Epidermal melanocyte (primary cell): ENCODE measurements around the gene PTPN4.
"Not testable (repeated sequence)": the region's sequence is repeated elsewhere in the genome, so short reads cannot be mapped to it uniquely, and the experiment has no call there.

Experiments used
- DNase-seq: peaks from one replicate; pipeline ENCODE4 v3.0.0; 2011; ENCODE audit warnings: low spot score; ENCODE audit not compliant: insufficient read length

PTPN4 gene

DNA sequence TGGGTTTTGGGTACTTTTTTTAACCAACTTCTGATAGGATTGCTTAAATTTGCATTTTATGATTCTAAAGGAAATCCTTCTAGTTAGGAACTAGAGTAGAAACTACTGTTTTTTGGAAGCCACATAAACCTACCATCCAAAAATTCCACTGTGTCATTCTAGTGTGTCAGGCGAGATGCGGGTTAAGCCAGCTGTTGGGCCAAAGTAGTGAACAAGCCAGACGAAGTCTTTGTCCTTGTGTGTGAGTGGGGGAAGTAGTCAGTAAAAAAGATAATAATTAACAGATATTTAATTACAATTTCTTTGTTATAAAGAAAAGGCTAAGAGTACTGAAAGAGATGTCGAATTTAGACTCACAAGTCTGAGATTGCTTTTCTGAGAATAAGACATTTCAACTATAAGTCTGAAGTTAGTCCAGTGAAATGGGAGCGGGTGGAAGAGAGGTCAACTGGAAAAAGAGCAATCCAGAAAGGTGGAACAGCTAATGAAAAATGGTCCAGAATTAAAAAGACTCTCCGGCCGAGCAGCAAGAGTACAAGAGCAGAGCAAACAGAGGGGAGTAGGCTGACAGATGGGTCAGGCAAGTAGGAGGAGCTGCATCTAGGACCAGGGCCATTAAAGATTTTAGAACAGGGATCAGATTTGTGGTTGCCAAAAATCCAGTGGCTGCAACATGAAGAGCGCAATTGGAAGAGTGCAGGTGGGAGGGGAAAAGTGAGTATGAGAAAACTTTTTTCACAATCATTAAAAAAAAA lies 254.7 kb downstream of the PTPN4 start:
- DNase-seq, result no peak

DNA sequence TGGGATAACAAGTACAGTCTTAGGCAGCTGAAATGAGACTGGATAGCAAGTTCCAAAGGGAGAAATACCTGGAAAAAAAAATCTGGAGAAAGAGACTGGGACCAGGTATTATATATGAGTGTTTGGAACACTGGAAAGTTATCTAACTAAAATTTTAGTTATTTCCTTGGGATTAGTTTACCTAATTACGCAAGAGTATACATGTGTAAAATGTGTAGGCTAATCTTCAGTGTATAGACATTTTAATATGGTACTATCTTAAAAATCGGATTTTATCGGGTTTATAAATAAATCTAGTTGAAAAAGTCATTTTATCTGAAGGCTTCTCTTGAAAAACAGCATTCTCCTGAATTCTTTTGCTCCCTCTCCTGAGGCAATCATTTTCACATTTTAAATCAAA lies 257.1 kb downstream of the PTPN4 start:
- DNase-seq, result no peak

DNA sequence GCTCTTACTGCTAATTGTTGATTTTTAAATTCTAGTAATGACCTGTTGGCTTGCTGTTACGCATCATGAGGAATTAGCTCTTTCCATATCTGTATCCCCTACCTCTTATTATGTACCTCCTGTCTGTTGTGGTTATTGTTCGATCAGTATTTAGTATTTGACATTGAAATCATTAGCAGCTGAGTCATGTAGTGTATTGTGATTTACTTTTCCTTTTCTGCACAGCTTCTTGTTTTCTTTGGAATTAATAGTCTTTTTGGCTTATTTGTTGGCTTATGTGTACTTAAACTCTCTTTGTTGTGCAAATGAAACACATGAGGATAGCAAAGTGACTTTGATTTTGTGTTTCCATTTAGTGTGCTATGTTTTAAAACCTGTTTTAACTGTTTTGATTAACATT lies 257.5 kb downstream of the PTPN4 start:
- DNase-seq, result no peak

DNA sequence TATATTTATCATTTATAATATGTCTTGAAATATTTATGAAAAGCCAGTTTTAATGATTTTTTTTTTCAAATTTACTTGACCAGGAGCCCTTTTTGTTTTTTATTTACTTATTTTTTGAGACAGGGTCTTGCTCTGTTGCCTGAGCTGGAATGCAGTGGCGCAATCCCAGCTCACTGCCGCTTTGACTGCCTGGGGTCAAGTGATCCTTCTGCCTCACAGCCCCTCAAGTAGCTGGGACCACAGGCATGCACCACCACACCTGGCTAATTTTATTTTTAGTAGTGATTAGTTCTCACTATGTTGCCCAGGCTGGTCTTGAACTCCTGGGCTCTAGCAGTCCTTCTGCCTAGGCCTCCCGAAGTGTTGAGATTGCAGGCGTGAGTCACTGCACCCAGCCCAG lies 258.8 kb downstream of the PTPN4 start:
- DNase-seq, result no peak

DNA sequence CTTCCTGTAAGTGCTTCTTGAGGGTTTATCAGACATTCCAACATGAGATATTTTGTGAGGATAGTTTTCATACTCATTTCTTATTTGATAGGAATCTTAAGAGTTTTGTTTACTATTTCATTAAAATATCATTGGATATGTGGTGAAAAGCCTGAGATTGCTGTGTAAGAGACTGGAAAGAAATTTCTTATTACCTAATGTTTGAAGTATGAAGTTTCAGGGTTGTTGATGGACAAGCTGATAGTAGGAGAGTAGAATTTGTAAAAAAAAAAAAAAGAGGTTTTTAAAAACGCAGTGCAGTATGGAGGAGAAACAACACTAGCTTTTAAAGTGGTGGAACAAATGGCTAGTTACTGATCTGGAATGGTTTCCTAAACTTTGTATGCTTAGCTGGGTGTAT lies 260.8 kb downstream of the PTPN4 start:
- no peak for DNase-seq

DNA sequence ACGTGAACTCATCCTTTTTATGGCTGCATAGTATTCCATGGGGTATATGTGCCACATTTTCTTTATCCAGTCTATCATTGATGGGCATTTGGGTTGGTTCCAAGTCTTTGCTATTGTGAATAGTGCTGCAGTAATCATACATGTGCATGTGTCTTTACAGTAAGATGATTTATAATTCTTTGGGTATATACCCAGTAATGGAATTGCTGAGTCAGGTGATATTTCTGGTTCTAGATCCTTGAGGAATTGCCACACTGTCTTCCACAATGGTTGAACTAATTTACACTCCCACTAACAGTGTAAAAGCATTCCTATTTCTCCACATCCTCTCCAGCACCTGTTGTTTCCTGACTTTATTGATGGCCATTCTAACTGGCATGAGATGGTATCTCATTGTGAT lies 262.8 kb downstream of the PTPN4 start:
- not testable (repeated sequence) for DNase-seq

DNA sequence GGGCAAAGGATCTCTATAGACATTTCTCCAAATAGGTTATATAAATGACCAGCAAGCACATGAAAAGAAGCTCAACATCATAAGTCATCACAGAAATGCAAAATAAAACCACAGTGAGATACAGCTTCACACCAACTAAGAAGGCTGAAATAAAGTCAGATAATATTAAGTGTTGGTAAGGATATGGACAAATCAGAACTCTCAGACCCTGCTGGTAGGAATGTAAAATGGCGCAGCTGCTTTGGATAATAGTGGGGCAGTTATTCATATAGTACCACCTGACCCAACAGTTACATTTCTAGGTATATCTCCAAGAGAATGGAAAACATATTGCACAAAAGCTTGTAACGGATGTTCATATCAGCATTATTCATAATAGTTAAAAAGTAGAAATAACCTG lies 267.2 kb downstream of the PTPN4 start:
- DNase-seq, result no peak

DNA sequence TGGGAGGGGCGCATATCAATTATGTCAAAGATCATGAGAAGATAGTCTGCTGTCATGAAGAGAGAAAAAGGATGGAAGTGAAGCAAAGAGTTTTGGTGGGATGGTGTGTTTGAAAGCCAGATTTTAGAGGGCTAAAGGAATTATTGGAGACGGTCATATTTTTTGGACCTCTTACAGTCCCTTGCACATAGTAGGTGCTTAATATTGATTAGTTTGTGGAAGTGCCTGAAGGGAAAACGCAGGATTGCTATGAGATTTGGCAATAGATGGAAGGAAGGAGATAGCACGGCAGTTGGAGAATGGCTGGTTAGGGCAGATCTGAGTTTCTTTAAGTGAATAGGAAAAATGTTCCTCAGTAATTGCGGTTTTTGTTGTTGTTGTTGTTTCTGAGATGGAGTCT lies 269.1 kb downstream of the PTPN4 start:
- DNase-seq, result no peak

DNA sequence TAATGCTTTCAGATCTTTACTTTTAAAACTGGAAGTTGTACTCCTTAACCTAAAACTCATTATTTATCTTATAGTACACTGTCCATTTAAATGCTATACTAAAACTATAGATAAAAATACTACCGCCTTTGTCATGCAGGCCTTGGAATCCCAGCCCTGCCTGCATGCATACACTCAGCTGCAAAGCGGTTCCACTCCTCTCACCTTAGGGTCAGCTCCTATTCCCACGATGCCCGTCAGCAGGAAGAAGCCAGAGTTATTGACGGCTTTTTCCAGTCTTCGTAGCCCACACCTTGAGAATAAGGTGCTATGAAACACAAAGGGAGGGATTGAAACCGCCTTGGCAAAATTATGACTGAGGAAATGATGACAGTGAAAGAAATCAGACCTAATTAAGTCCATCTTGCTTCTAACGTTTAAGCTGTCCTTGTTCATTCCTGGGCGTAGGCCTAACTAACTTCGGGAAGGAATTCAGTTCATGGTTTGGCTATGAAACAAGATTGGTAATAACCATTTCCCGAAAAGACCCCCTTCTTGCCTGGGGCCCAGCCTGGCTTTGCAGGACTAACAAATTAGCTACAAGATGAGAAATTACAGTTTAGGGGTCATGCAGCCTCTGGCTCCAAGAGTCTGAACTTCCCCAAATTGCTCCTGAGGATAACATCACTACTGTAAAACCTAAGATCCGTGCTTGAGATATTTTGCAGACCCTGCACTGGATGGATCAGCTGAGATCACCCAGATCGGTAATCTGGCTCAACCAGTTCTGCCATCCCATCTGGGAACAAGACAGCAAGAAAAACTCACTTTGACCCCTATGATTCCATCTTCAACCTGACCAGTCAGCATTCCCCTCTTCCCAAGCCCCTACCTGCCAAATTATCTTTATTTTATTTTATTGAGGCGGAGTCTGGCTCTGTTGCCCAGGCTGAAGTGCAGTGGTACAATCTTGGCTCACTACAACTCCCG lies 270.2 kb downstream of the PTPN4 start:
- no peak for DNase-seq

DNA sequence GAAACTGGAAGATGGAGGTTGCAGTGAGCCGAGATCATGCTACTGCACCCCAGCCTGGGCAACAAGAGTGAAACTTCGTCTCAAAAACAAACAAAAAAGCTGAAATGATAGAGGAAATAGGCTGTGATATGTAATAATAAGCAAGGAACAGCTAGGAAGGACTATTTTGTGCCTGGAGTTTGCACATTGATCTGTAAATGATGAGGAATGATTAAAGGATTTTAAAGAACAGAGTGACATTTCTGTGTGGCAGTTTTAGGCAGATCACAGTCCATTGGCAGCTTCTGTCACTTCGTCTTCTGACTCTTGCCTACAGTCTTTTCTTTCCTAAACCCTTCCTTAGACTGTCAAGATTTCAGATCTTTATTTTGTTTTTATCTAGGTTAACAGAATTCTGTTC lies 272.6 kb downstream of the PTPN4 start:
- no peak for DNase-seq
